HEK293T (cell line): ENCODE results near the gene SLC38A3.
"Not testable (repeated sequence)": the region's sequence is repeated elsewhere in the genome, so short reads cannot be mapped to it uniquely, and the experiment has no call there.

Source experiments
- CTCF ChIA-PET: fragments of 350-600 bp; formaldehyde crosslinking; extraction: SDS; loops from one replicate; lab custom pipeline; 2021; ENCODE audit warnings: antibody characterized with exemption, inconsistent platforms; lab: Yijun Ruan, JAX
- POLR2A ChIA-PET: fragments of 350-600 bp; formaldehyde crosslinking; extraction: SDS; loops from one replicate; lab custom pipeline; 2020; ENCODE audit warnings: antibody characterized with exemption, inconsistent platforms; lab: Yijun Ruan, JAX
- DNase-seq: peaks from one replicate; pipeline ENCODE4 v3.0.0; 2012; ENCODE audit warnings: mixed read lengths; ENCODE audit errors: extremely low spot score
- ARNT ChIP-seq: fragments of 450-650 bp; IDR thresholded peaks from 2 replicates; pipeline ENCODE4 v1.6.1; 2017; ENCODE audit warnings: mild to moderate bottlenecking
- BHLHE40 ChIP-seq: fragments of 450-650 bp; IDR thresholded peaks from 2 replicates; pipeline ENCODE4 v1.6.1; 2016; ENCODE audit warnings: mild to moderate bottlenecking, moderate library complexity, borderline replicate concordance
- CTBP1 ChIP-seq: fragments of 450-650 bp; IDR thresholded peaks from 2 replicates; pipeline ENCODE4 v1.6.1; 2016; ENCODE audit warnings: borderline replicate concordance
- ELF4 ChIP-seq: fragments of 450-650 bp; IDR thresholded peaks from 2 replicates; pipeline ENCODE4 v1.6.1; 2017; ENCODE audit warnings: antibody characterized with exemption
- FOXA1 ChIP-seq: fragments of 450-650 bp; IDR thresholded peaks from 2 replicates; pipeline ENCODE4 v1.6.1; 2016; ENCODE audit warnings: mild to moderate bottlenecking
- FOXK2 ChIP-seq: fragments of 450-650 bp; IDR thresholded peaks from 2 replicates; pipeline ENCODE4 v1.6.1; 2016; ENCODE audit warnings: mild to moderate bottlenecking
- FOXM1 ChIP-seq: fragments of 450-650 bp; IDR thresholded peaks from 2 replicates; pipeline ENCODE4 v1.6.1; 2017; ENCODE audit warnings: mild to moderate bottlenecking, borderline replicate concordance
- HDGF ChIP-seq: fragments of 450-650 bp; IDR thresholded peaks from 2 replicates; pipeline ENCODE4 v1.6.1; 2017; ENCODE audit warnings: antibody characterized with exemption, borderline replicate concordance
- L3MBTL2 ChIP-seq: fragments of 450-650 bp; conservative IDR thresholded peaks from 2 replicates; pipeline ENCODE4 v1.6.1; 2016; ENCODE audit warnings: mild to moderate bottlenecking
- LEF1 ChIP-seq: fragments of 450-650 bp; IDR thresholded peaks from 2 replicates; pipeline ENCODE4 v1.6.1; 2017; ENCODE audit warnings: mild to moderate bottlenecking, borderline replicate concordance
- NFRKB ChIP-seq: fragments of 450-650 bp; IDR thresholded peaks from 2 replicates; pipeline ENCODE4 v1.6.1; 2016; ENCODE audit warnings: mild to moderate bottlenecking, moderate library complexity
- PKNOX1 ChIP-seq: fragments of 450-650 bp; IDR thresholded peaks from 2 replicates; pipeline ENCODE4 v1.6.1; 2016
- SP1 ChIP-seq: fragments of 450-650 bp; IDR thresholded peaks from 2 replicates; pipeline ENCODE4 v1.6.1; 2017
- SUZ12 ChIP-seq: fragments of 450-650 bp; IDR thresholded peaks from 2 replicates; pipeline ENCODE4 v1.6.1; 2016; ENCODE audit warnings: mild to moderate bottlenecking
- TARDBP ChIP-seq: fragments of 450-650 bp; IDR thresholded peaks from 2 replicates; pipeline ENCODE4 v1.6.1; 2016
- ZNF384 ChIP-seq: fragments of 450-650 bp; IDR thresholded peaks from 2 replicates; pipeline ENCODE4 v1.6.1; 2016

SLC38A3 gene

GRCh38 chr3:50258029-50258680, 53.1 kb downstream of the SLC38A3 start:
- POLR2A ChIA-PET: interaction anchor here (1.6 kb wide), 2 partner anchors 12 to 30 kb away, joined by 6 to 7 read pairs; no protein-coding TSS in a partner anchor
- CTCF ChIA-PET: interaction anchor here (1.3 to 4.0 kb wide), 2 partner anchors 11 to 16 kb away, joined by 3 to 31 read pairs; no protein-coding TSS in a partner anchor
- no peak for DNase-seq
- TF ChIP-seq FOXK2: no peak
- no peak for TF ChIP-seq LEF1
- no peak for TF ChIP-seq ARNT
- no peak for TF ChIP-seq ZNF384
- TF ChIP-seq TARDBP: no peak
- TF ChIP-seq NFRKB: no peak
- TF ChIP-seq SP1: no peak
- TF ChIP-seq BHLHE40: no peak
- no peak for TF ChIP-seq HDGF
- TF ChIP-seq SUZ12: no peak
- TF ChIP-seq ELF4: no peak
- TF ChIP-seq L3MBTL2: no peak
- TF ChIP-seq FOXM1: no peak
- no peak for TF ChIP-seq PKNOX1
- TF ChIP-seq CTBP1: no peak
- TF ChIP-seq FOXA1: no peak

GRCh38 chr3:50258979-50259378, 53.9 kb downstream of the SLC38A3 start:
- no peak for DNase-seq
- POLR2A ChIA-PET: interaction anchor here (0.9 to 2.4 kb wide), 7 partner anchors 10 to 69 kb away, joined by 3 to 13 read pairs (median 6); partner anchors contain the start of genes GNAI2, IFRD2, SEMA3B and TUSC2
- TF ChIP-seq HDGF (no peak), TARDBP (no peak), PKNOX1 (no peak), BHLHE40 (no peak), ZNF384 (no peak), ARNT (no peak), FOXM1 (no peak), NFRKB (no peak), ELF4 (no peak)
- CTCF ChIA-PET: interaction anchor here (0.7 to 4.0 kb wide), 6 partner anchors 9 to 64 kb away, joined by 3 to 31 read pairs (median 3); no protein-coding TSS in a partner anchor

- POLR2A ChIA-PET: interaction anchor here (0.5 to 2.4 kb wide), 10 partner anchors 9 to 69 kb away, joined by 3 to 13 read pairs (median 6); partner anchors contain the start of genes GNAI2, IFRD2, LSMEM2 and SEMA3B
- CTCF ChIA-PET: interaction anchor here (0.7 to 4.0 kb wide), 9 partner anchors 8 to 78 kb away, joined by 3 to 31 read pairs (median 4); no protein-coding TSS in a partner anchor
- DNase-seq: no peak
- TF ChIP-seq BHLHE40 (no peak), NFRKB (no peak), FOXM1 (no peak), ZNF384 (no peak), ELF4 (no peak)
Observed at GRCh38 chr3:50259432-50260026, 54.5 kb downstream of the SLC38A3 start.

GRCh38 chr3:50260027-50260941, 55.2 kb downstream of the SLC38A3 start:
- POLR2A ChIA-PET: interaction anchor here (0.5 to 2.4 kb wide), 6 partner anchors 9 to 32 kb away, joined by 3 to 13 read pairs (median 6); partner anchors contain the start of genes GNAI2, IFRD2, LSMEM2 and SEMA3B

GRCh38 chr3:50260942-50261441, 55.9 kb downstream of the SLC38A3 start:
- no peak for TF ChIP-seq HDGF
- no peak for DNase-seq
- CTCF ChIA-PET: interaction anchor here (0.6 to 4.0 kb wide), 2 partner anchors 14 to 44 kb away, joined by 4 to 31 read pairs; no protein-coding TSS in a partner anchor
- POLR2A ChIA-PET: interaction anchor here (0.9 to 2.4 kb wide), 2 partner anchors 24 to 311 kb away, joined by 3 to 13 read pairs; partner anchors contain the start of gene GNAI2

More at GRCh38 chr3:50260027-50260941, 55.2 kb downstream of the SLC38A3 start:
- CTCF ChIA-PET: interaction anchor here (0.5 to 4.0 kb wide), 9 partner anchors 9 to 77 kb away, joined by 3 to 31 read pairs (median 4); no protein-coding TSS in a partner anchor
- TF ChIP-seq BHLHE40: no peak
- TF ChIP-seq HDGF: peak; percentile 83; the same call in 1 of the 2 replicates
- 0 out of 2 replicates have a peak, but pooled peaks have one; percentile 30 for TF ChIP-seq ARNT
- peak; percentile 96 for DNase-seq

GRCh38 chr3:50261505-50261904, 56.4 kb downstream of the SLC38A3 start:
- no peak for DNase-seq
- no peak for TF ChIP-seq ARNT
- TF ChIP-seq FOXA1: no peak
- no peak for TF ChIP-seq L3MBTL2
- TF ChIP-seq ZNF384: no peak
- no peak for TF ChIP-seq FOXK2
- TF ChIP-seq PKNOX1: no peak
- TF ChIP-seq SP1: no peak
- TF ChIP-seq CTBP1: no peak
- no peak for TF ChIP-seq FOXM1
- no peak for TF ChIP-seq HDGF
- TF ChIP-seq NFRKB: no peak
- TF ChIP-seq SUZ12: no peak
- TF ChIP-seq BHLHE40: no peak
- TF ChIP-seq TARDBP: no peak
- TF ChIP-seq ELF4: no peak
- no peak for TF ChIP-seq LEF1
- POLR2A ChIA-PET: interaction anchor here (0.9 kb wide), 1 partner anchor 310 kb away, joined by 3 read pairs; no protein-coding TSS in a partner anchor

GRCh38 chr3:50262200-50262599, 57.1 kb downstream of the SLC38A3 start:
- DNase-seq, CTCF ChIA-PET, POLR2A ChIA-PET: not testable (repeated sequence)

More at GRCh38 chr3:50261505-50261904, 56.4 kb downstream of the SLC38A3 start:
- CTCF ChIA-PET: interaction anchor here (0.6 to 4.0 kb wide), 2 partner anchors 14 to 43 kb away, joined by 4 to 31 read pairs; no protein-coding TSS in a partner anchor
